ENCODE results near the gene CST8. TPM values are rescaled to one million over a fixed set of nuclear protein-coding genes. Genes with fewer than 3 reads are reported as not detected.

Gene CST8
- not detected for polyA plus RNA-seq

GRCh38 chr20:23490817-23491216 is at the start of gene CST8:
Gene CST8 (plus strand): TSS chr20:23491117. CDS start chr20:23491668, 551 bp downstream.
- Mint-ChIP-seq H3K36me3 (no peaks in the 10 kb centered on the region), H3K4me1 (peaks cover 0 to 3% (median 0%) of the 10 kb centered on the region in 3 donors), H3K4me3 (no peak within 1 kb of the TSS), H3K9me3 (peaks cover 0 to 4% (median 0%) of the 10 kb centered on the region in 3 donors), H3K27me3 (peaks cover 1% of the 10 kb centered on the region), H3K27ac (no peak within 1 kb of the TSS)

GRCh38 chr20:23441850-23442313 is 49.0 kb upstream of the CST8 start:
- H3K27me3 Mint-ChIP-seq, result peaks cover 5% of the 10 kb centered on the region
- no peak overlapping the region for H3K27ac Mint-ChIP-seq
- no peaks in the 10 kb centered on the region for H3K36me3 Mint-ChIP-seq
- no peaks in the 10 kb centered on the region for H3K9me3 Mint-ChIP-seq
- peak overlapping the region in 1 of 4 donors; percentile 16 for H3K4me3 Mint-ChIP-seq
- H3K4me1 Mint-ChIP-seq, result no peaks in the 10 kb centered on the region

GRCh38 chr20:23442436-23442835 is 48.5 kb upstream of the CST8 start:
- Mint-ChIP-seq H3K36me3 (no peaks in the 10 kb centered on the region), H3K4me1 (no peaks in the 10 kb centered on the region), H3K27ac (no peak overlapping the region), H3K4me3 (no peak overlapping the region), H3K9me3 (no peaks in the 10 kb centered on the region), H3K27me3 (peaks cover 5% of the 10 kb centered on the region)

- H3K9me3 Mint-ChIP-seq, result no peaks in the 10 kb centered on the region
- H3K36me3 Mint-ChIP-seq, result no peaks in the 10 kb centered on the region
- H3K27ac Mint-ChIP-seq, result no peak overlapping the region
- peaks cover 5% of the 10 kb centered on the region for H3K27me3 Mint-ChIP-seq
- H3K4me1 Mint-ChIP-seq, result no peaks in the 10 kb centered on the region
- no peak overlapping the region for H3K4me3 Mint-ChIP-seq
These were observed 46.1 kb upstream of the CST8 start for GRCh38 chr20:23444859-23445258.

- H3K4me3 Mint-ChIP-seq, result no peak overlapping the region
- H3K36me3 Mint-ChIP-seq, result no peaks in the 10 kb centered on the region
- no peak overlapping the region for H3K27ac Mint-ChIP-seq
- no peaks in the 10 kb centered on the region for H3K9me3 Mint-ChIP-seq
- H3K27me3 Mint-ChIP-seq, result peaks cover 2% of the 10 kb centered on the region
- H3K4me1 Mint-ChIP-seq, result no peaks in the 10 kb centered on the region
These were observed 45.2 kb upstream of the CST8 start for GRCh38 chr20:23445596-23446217.

- H3K36me3 Mint-ChIP-seq, result no peaks in the 10 kb centered on the region
- no peaks in the 10 kb centered on the region for H3K4me1 Mint-ChIP-seq
- H3K27me3 Mint-ChIP-seq, result peaks cover 2% of the 10 kb centered on the region
- H3K4me3 Mint-ChIP-seq, result no peak overlapping the region
- no peaks in the 10 kb centered on the region for H3K9me3 Mint-ChIP-seq
- no peak overlapping the region for H3K27ac Mint-ChIP-seq
These were observed 44.4 kb upstream of the CST8 start for GRCh38 chr20:23446505-23446904.

GRCh38 chr20:23448167-23448566 is 42.8 kb upstream of the CST8 start:
- no peaks in the 10 kb centered on the region for H3K4me1 Mint-ChIP-seq

GRCh38 chr20:23449421-23449820 is 41.5 kb upstream of the CST8 start:
- Mint-ChIP-seq H3K9me3 (no peaks in the 10 kb centered on the region), H3K27me3 (no peaks in the 10 kb centered on the region), H3K4me1 (no peaks in the 10 kb centered on the region), H3K36me3 (no peaks in the 10 kb centered on the region), H3K4me3 (no peak overlapping the region), H3K27ac (no peak overlapping the region)

More at GRCh38 chr20:23448167-23448566, 42.8 kb upstream of the CST8 start:
- Mint-ChIP-seq H3K4me3 (no peak overlapping the region), H3K27ac (no peak overlapping the region), H3K36me3 (no peaks in the 10 kb centered on the region), H3K27me3 (no peaks in the 10 kb centered on the region), H3K9me3 (no peaks in the 10 kb centered on the region)

GRCh38 chr20:23450877-23451276 is 40.0 kb upstream of the CST8 start:
- no peaks in the 10 kb centered on the region for H3K9me3 Mint-ChIP-seq
- no peak overlapping the region for H3K4me3 Mint-ChIP-seq
- H3K36me3 Mint-ChIP-seq, result peaks cover 2% of the 10 kb centered on the region
- no peak overlapping the region for H3K27ac Mint-ChIP-seq
- peaks cover 0 to 1% (median 0%) of the 10 kb centered on the region in 3 donors for H3K4me1 Mint-ChIP-seq
- no peaks in the 10 kb centered on the region for H3K27me3 Mint-ChIP-seq

- H3K9me3 Mint-ChIP-seq, result no peaks in the 10 kb centered on the region
- no peak overlapping the region for H3K27ac Mint-ChIP-seq
- H3K36me3 Mint-ChIP-seq, result peaks cover 2% of the 10 kb centered on the region
- H3K4me1 Mint-ChIP-seq, result peaks cover 0 to 3% (median 0%) of the 10 kb centered on the region in 3 donors
- H3K27me3 Mint-ChIP-seq, result peaks cover 2% of the 10 kb centered on the region
- no peak overlapping the region for H3K4me3 Mint-ChIP-seq
These were observed 38.9 kb upstream of the CST8 start for GRCh38 chr20:23451956-23452487.

GRCh38 chr20:23452776-23453175 is 38.1 kb upstream of the CST8 start, which contains the start of gene CST11:
Gene CST11 (minus strand): TSS chr20:23452876. CDS start chr20:23452811, 65 bp downstream.
- Mint-ChIP-seq H3K4me3 (no peak within 1 kb of the TSS), H3K4me1 (peaks cover 0 to 3% (median 0%) of the 10 kb centered on the region in 3 donors), H3K36me3 (peaks cover 2% of the 10 kb centered on the region), H3K27ac (no peak within 1 kb of the TSS), H3K9me3 (no peaks in the 10 kb centered on the region), H3K27me3 (peaks cover 4% of the 10 kb centered on the region)

GRCh38 chr20:23453549-23454543 is 37.1 kb upstream of the CST8 start:
- H3K9me3 Mint-ChIP-seq, result no peaks in the 10 kb centered on the region
- H3K4me1 Mint-ChIP-seq, result peaks cover 0 to 3% (median 0%) of the 10 kb centered on the region in 3 donors
- no peak overlapping the region for H3K4me3 Mint-ChIP-seq
- H3K27ac Mint-ChIP-seq, result no peak overlapping the region
- H3K36me3 Mint-ChIP-seq, result peaks cover 2% of the 10 kb centered on the region
- H3K27me3 Mint-ChIP-seq, result peaks cover 6% of the 10 kb centered on the region

GRCh38 chr20:23454816-23455215 is 36.1 kb upstream of the CST8 start:
- Mint-ChIP-seq H3K36me3 (peaks cover 2% of the 10 kb centered on the region), H3K4me3 (no peak overlapping the region), H3K9me3 (no peaks in the 10 kb centered on the region), H3K4me1 (peaks cover 0 to 3% (median 0%) of the 10 kb centered on the region in 3 donors), H3K27me3 (peaks cover 9% of the 10 kb centered on the region), H3K27ac (peak overlapping the region in 1 of 3 donors; percentile 7)

- H3K27me3 Mint-ChIP-seq, result peaks cover 9% of the 10 kb centered on the region
- H3K9me3 Mint-ChIP-seq, result no peaks in the 10 kb centered on the region
- no peak overlapping the region for H3K27ac Mint-ChIP-seq
- H3K4me3 Mint-ChIP-seq, result no peak overlapping the region
- peaks cover 2% of the 10 kb centered on the region for H3K36me3 Mint-ChIP-seq
- peaks cover 0 to 3% (median 0%) of the 10 kb centered on the region in 3 donors for H3K4me1 Mint-ChIP-seq
These were observed 35.3 kb upstream of the CST8 start for GRCh38 chr20:23455639-23456038.

GRCh38 chr20:23456409-23456808 is 34.5 kb upstream of the CST8 start:
- H3K9me3 Mint-ChIP-seq, result no peaks in the 10 kb centered on the region
- H3K27me3 Mint-ChIP-seq, result peaks cover 9% of the 10 kb centered on the region
- peaks cover 0 to 3% (median 0%) of the 10 kb centered on the region in 3 donors for H3K4me1 Mint-ChIP-seq
- H3K27ac Mint-ChIP-seq, result peak overlapping the region in 1 of 3 donors; percentile 17
- peaks cover 2% of the 10 kb centered on the region for H3K36me3 Mint-ChIP-seq
- peak overlapping the region in 1 of 4 donors; percentile 43 for H3K4me3 Mint-ChIP-seq
